Gastrocnemius medialis (tissue), 4 donors: ENCODE measurements around the gene USP6NL.

ENCODE experiments used
- CTCF ChIP-seq, 5 experiments: fragments of 450-650 bp in 3 of 5; fragments of 200-600 bp in 2 of 5; sonication (generic) in 2 of 5; IDR thresholded peaks in 4 of 5; conservative IDR thresholded peaks in 1 of 5; 1 replicate in 4 of 5; 2 replicates in 1 of 5; pipeline ENCODE4 v1.5.1; 2016 to 2019; ENCODE audit warnings: antibody characterized with exemption in 5 of 5, mild to moderate bottlenecking in 3 of 5, moderate library complexity in 3 of 5
- POLR2A ChIP-seq, 2 donors: fragments of 450-650 bp; IDR thresholded peaks; one replicate each; pipeline ENCODE4 v1.6.1; 2017; ENCODE audit warnings: antibody characterized with exemption in 2 of 2, mild to moderate bottlenecking in 2 of 2, moderate library complexity in 2 of 2

GRCh38 chr10:11511321-11511720, 100.1 kb downstream of the USP6NL start:
- TF ChIP-seq CTCF (IDR thresholded peaks at IDR 0.05 in 4 of 5, conservative IDR thresholded peaks at IDR 0.05 in 1 of 5): no peak
- TF ChIP-seq POLR2A (IDR thresholded peaks at IDR 0.05): no peak
